Neural progenitor cell (in vitro differentiated cells): ENCODE data around the gene CMTM4. TPM values are rescaled to one million over a fixed set of nuclear protein-coding genes. Genes with fewer than 3 reads are reported as not detected.

Experiments
- DNase-seq: peaks from one replicate; pipeline ENCODE4 v3.0.0-alpha.2; 2016; ENCODE audit warnings: low spot score
- H2AFZ ChIP-seq: fragments of 200-600 bp; sonication (generic); replicated peaks from 2 replicates; pipeline ENCODE4 v1.6.1; 2016; ENCODE audit warnings: antibody characterized with exemption
- H3F3A ChIP-seq: fragments of 200-600 bp; sonication (generic); 2 replicates; pipeline ENCODE4 v1.6.1; 2016; ENCODE audit warnings: antibody characterized with exemption, low read depth
- H3K27ac ChIP-seq: fragments of 200-600 bp; sonication (generic); 2 replicates; pipeline ENCODE4 v1.5.1; 2016; ENCODE audit warnings: mild to moderate bottlenecking
- H3K27me3 ChIP-seq: fragments of 200-600 bp; sonication (generic); 2 replicates; pipeline ENCODE4 v1.6.1; 2016; ENCODE audit warnings: mild to moderate bottlenecking, moderate library complexity
- H3K36me3 ChIP-seq: fragments of 200-600 bp; sonication (generic); 2 replicates; pipeline ENCODE4 v1.5.1; 2016
- H3K4me1 ChIP-seq: fragments of 200-600 bp; sonication (generic); 2 replicates; pipeline ENCODE4 v1.6.1; 2016; ENCODE audit warnings: mixed run types
- H3K4me2 ChIP-seq: fragments of 200-600 bp; sonication (generic); 2 replicates; pipeline ENCODE4 v1.6.1; 2016
- H3K4me3 ChIP-seq: fragments of 200-600 bp; sonication (generic); 2 replicates; pipeline ENCODE4 v1.5.1; 2016
- H3K79me2 ChIP-seq: fragments of 200-600 bp; sonication (generic); 2 replicates; pipeline ENCODE4 v1.6.1; 2016; ENCODE audit warnings: low read depth
- H3K9ac ChIP-seq: fragments of 200-600 bp; sonication (generic); 2 replicates; pipeline ENCODE4 v1.6.1; 2016
- H3K9me3 ChIP-seq: fragments of 200-600 bp; sonication (generic); 2 replicates; pipeline ENCODE4 v1.5.1; 2016; ENCODE audit warnings: low read depth
- H4K20me1 ChIP-seq: fragments of 200-600 bp; sonication (generic); 2 replicates; pipeline ENCODE4 v1.6.1; 2016; ENCODE audit warnings: low read depth
- H3K27ac Mint-ChIP-seq: 3 replicates; pipeline ENCODE4 v1.8.0; 2021; ENCODE audit warnings: mixed read lengths
- H3K27me3 Mint-ChIP-seq: 2 replicates; pipeline ENCODE4 v1.8.0; 2022; ENCODE audit warnings: low read depth, mild to moderate bottlenecking, inconsistent platforms, moderate library complexity, mixed read lengths; ENCODE audit not compliant: insufficient read depth
- H3K36me3 Mint-ChIP-seq: 3 replicates; pipeline ENCODE4 v1.8.0; 2021; ENCODE audit warnings: mixed read lengths
- H3K4me1 Mint-ChIP-seq: 3 replicates; pipeline ENCODE4 v1.8.0; 2021; ENCODE audit warnings: mixed read lengths
- H3K4me3 Mint-ChIP-seq: 3 replicates; pipeline ENCODE4 v1.8.0; 2021; ENCODE audit warnings: mild to moderate bottlenecking, moderate library complexity, mixed read lengths
- H3K9me3 Mint-ChIP-seq: 3 replicates; pipeline ENCODE4 v1.8.0; 2020; ENCODE audit warnings: mixed read lengths
- CTCF ChIP-seq: fragments of 200-600 bp; sonication (generic); IDR thresholded peaks from 2 replicates; pipeline ENCODE4 v1.5.1; 2017; ENCODE audit warnings: antibody characterized with exemption, mild to moderate bottlenecking
- EZH2 ChIP-seq: fragments of 200-600 bp; sonication (generic); IDR thresholded peaks from 2 replicates; pipeline ENCODE4 v1.6.1; 2017; ENCODE audit warnings: antibody characterized with exemption, mild to moderate bottlenecking, moderate library complexity
- EZH2phosphoT487 ChIP-seq: fragments of 200-600 bp; sonication (generic); IDR thresholded peaks from 2 replicates; pipeline ENCODE4 v1.6.1; 2017; ENCODE audit warnings: antibody characterized with exemption
- total RNA-seq: library from RNA; depleted of rRNA; stranded (reverse); fragments of >200 nt; gene quantifications from 2 replicates; pipeline ENCODE4 v1.2.3, GENCODE V29; 2015; ENCODE audit warnings: low replicate concordance

The CMTM4 gene
- total RNA-seq, 1 donor from 2014 or later: 25.9 TPM

DNA sequence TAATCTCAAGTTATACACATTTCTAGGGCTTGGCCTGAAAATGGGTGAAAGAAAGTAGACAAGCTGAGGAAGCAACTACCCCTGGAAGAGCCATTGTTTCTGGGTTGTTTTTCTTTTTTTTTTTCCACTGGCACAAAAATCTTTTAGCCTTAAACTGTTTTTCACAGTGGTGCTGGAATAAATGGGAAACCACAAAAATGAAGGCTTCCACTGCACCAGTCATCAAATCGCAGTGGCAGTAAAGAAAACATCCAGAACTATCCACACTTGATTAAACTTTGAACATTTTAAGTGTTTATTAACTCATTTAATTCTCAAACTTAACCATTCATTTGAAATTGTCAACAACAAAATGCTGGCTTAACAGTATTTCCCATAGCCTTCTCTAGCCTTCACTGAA, 14.3 kb downstream of the CMTM4 start:
- TF ChIP-seq CTCF (no peak), EZH2phosphoT487 (no peak), EZH2 (no peak)

GRCh38 chr16:66681676-66682075, 14.9 kb downstream of the CMTM4 start:
- H2AFZ ChIP-seq: no peak overlapping the region
- H3K36me3 ChIP-seq: no peaks in the 10 kb centered on the region
- peaks cover 3% of the 10 kb centered on the region for H3K36me3 Mint-ChIP-seq
- no peak overlapping the region for H3K4me2 ChIP-seq
- no peaks in the 10 kb centered on the region for H3K9me3 Mint-ChIP-seq
- H3K4me1 Mint-ChIP-seq: peaks cover 10% of the 10 kb centered on the region
- no peak overlapping the region for H3K4me3 Mint-ChIP-seq
- H3F3A ChIP-seq: no peaks in the 10 kb centered on the region
- no peak overlapping the region for H3K27ac ChIP-seq
- H3K27ac Mint-ChIP-seq: no peak overlapping the region
- TF ChIP-seq EZH2 (no peak), CTCF (no peak), EZH2phosphoT487 (no peak)
- no peak overlapping the region for H3K9ac ChIP-seq
- no peaks in the 10 kb centered on the region for H3K27me3 Mint-ChIP-seq
- H3K79me2 ChIP-seq: peaks cover 7% of the 10 kb centered on the region
- no peaks in the 10 kb centered on the region for H3K9me3 ChIP-seq
- no peaks in the 10 kb centered on the region for H3K4me1 ChIP-seq
- no peaks in the 10 kb centered on the region for H4K20me1 ChIP-seq
- H3K27me3 ChIP-seq: no peaks in the 10 kb centered on the region
- no peak overlapping the region for H3K4me3 ChIP-seq
- DNase-seq: no peak

More for the DNA sequence above, 14.3 kb downstream of the CMTM4 start:
- H3K79me2 ChIP-seq: peaks cover 11% of the 10 kb centered on the region
- no peak overlapping the region for H2AFZ ChIP-seq
- no peaks in the 10 kb centered on the region for H3K9me3 ChIP-seq
- no peaks in the 10 kb centered on the region for H3F3A ChIP-seq
- no peak for DNase-seq
- H3K9ac ChIP-seq: no peak overlapping the region
- Mint-ChIP-seq H3K27me3 (no peaks in the 10 kb centered on the region), H3K9me3 (no peaks in the 10 kb centered on the region), H3K27ac (no peak overlapping the region), H3K4me3 (no peak overlapping the region), H3K4me1 (peaks cover 10% of the 10 kb centered on the region), H3K36me3 (peaks cover 3% of the 10 kb centered on the region)
- no peaks in the 10 kb centered on the region for H3K36me3 ChIP-seq
- no peak overlapping the region for H3K27ac ChIP-seq
- no peaks in the 10 kb centered on the region for H3K27me3 ChIP-seq
- H3K4me2 ChIP-seq: no peak overlapping the region
- no peaks in the 10 kb centered on the region for H4K20me1 ChIP-seq
- no peak overlapping the region for H3K4me3 ChIP-seq
- H3K4me1 ChIP-seq: no peaks in the 10 kb centered on the region

DNA sequence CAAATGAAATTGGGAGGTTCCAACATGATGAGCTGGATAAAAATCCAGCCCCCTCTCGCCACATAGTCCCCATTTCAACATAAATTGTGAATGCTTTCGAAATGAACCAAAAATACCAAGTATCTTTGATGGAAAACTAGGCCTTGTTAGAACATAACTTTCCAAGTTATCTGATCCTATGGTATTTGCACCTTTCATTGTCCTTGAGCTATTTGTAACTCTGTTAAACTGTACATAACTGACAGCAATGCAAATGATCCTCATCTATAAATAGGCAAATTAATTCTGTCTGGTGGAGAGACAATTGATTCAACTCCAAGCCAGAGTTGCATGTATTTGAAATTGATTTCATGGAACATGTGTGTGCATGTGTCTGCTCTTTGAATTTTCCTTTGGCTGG, 18.2 kb downstream of the CMTM4 start:
- Mint-ChIP-seq H3K27ac (no peak overlapping the region), H3K36me3 (peaks cover 3% of the 10 kb centered on the region), H3K27me3 (no peaks in the 10 kb centered on the region), H3K4me3 (no peak overlapping the region), H3K4me1 (no peaks in the 10 kb centered on the region), H3K9me3 (no peaks in the 10 kb centered on the region)
- Histone ChIP-seq H3K9me3 (no peaks in the 10 kb centered on the region), H3K27ac (no peak overlapping the region), H3K36me3 (no peaks in the 10 kb centered on the region), H3K79me2 (peaks cover 7% of the 10 kb centered on the region), H3K9ac (no peak overlapping the region), H3K4me3 (no peak overlapping the region), H4K20me1 (no peaks in the 10 kb centered on the region), H3F3A (no peaks in the 10 kb centered on the region), H2AFZ (no peak overlapping the region), H3K4me1 (no peaks in the 10 kb centered on the region), H3K4me2 (no peak overlapping the region), H3K27me3 (no peaks in the 10 kb centered on the region)
- TF ChIP-seq EZH2phosphoT487: no peak
- no peak for DNase-seq

- Mint-ChIP-seq H3K9me3 (no peaks in the 10 kb centered on the region), H3K27me3 (no peaks in the 10 kb centered on the region), H3K4me1 (no peaks in the 10 kb centered on the region), H3K27ac (no peak overlapping the region), H3K4me3 (no peak overlapping the region), H3K36me3 (peaks cover 3% of the 10 kb centered on the region)
- Histone ChIP-seq H2AFZ (no peak overlapping the region), H3K4me3 (no peak overlapping the region), H4K20me1 (no peaks in the 10 kb centered on the region), H3K4me1 (no peaks in the 10 kb centered on the region), H3K27me3 (no peaks in the 10 kb centered on the region), H3K36me3 (no peaks in the 10 kb centered on the region), H3K79me2 (peaks cover 7% of the 10 kb centered on the region), H3F3A (no peaks in the 10 kb centered on the region), H3K9me3 (no peaks in the 10 kb centered on the region), H3K4me2 (no peak overlapping the region), H3K9ac (no peak overlapping the region), H3K27ac (no peak overlapping the region)
- DNase-seq: no peak
- TF ChIP-seq EZH2phosphoT487 (no peak), EZH2 (no peak), CTCF (no peak)
Observed at GRCh38 chr16:66677836-66678235, 18.7 kb downstream of the CMTM4 start.
